OCI-LY3 (cell line): ENCODE results near the gene STAU1.

Source experiments
- H2AFZ ChIP-seq: fragments of 200-600, 300-600 bp; shearing (Covaris generic); 2 replicates; pipeline ENCODE4 v1.6.0; 2014; ENCODE audit warnings: antibody characterized with exemption, low read depth, low read length
- H3K27ac ChIP-seq: fragments of 200-600, 300-600 bp; sonication (generic); 2 replicates; pipeline ENCODE4 v1.5.1; 2014; ENCODE audit warnings: mild to moderate bottlenecking, low read length, moderate library complexity, mixed read lengths
- H3K27me3 ChIP-seq: fragments of 200-600, 300-600 bp; sonication (generic); 2 replicates; pipeline ENCODE4 v1.6.1; 2014; ENCODE audit warnings: low read depth, low read length, mixed read lengths
- H3K36me3 ChIP-seq: fragments of 200-600, 300-600 bp; sonication (generic); replicated peaks from 2 replicates; pipeline ENCODE3; 2014; ENCODE audit warnings: low read depth, low read length, mixed read lengths
- H3K4me1 ChIP-seq: fragments of 300-600, 200-600 bp; sonication (generic); 2 replicates; pipeline ENCODE4 v1.6.1; 2014; ENCODE audit warnings: low read length, mixed read lengths
- H3K4me2 ChIP-seq: fragments of 200-600, 300-600 bp; sonication (generic); 2 replicates; pipeline ENCODE4 v1.6.1; 2014; ENCODE audit warnings: low read length, mixed read lengths
- H3K4me3 ChIP-seq: fragments of 300-600, 200-600 bp; sonication (generic); 2 replicates; pipeline ENCODE4 v1.5.1; 2014; ENCODE audit warnings: antibody characterized with exemption, mild to moderate bottlenecking, low read length, moderate library complexity
- H3K79me2 ChIP-seq: fragments of 300-600, 200-600 bp; shearing (Covaris generic); 2 replicates; pipeline ENCODE4 v1.6.1; 2014; ENCODE audit warnings: mild to moderate bottlenecking, low read length, mixed read lengths
- H3K9ac ChIP-seq: fragments of 300-600, 200-600 bp; shearing (Covaris generic); 2 replicates; pipeline ENCODE4 v1.6.0; 2014; ENCODE audit warnings: mild to moderate bottlenecking, low read length, moderate library complexity
- H3K9me3 ChIP-seq: fragments of 200-600, 300-600 bp; shearing (Covaris generic); 2 replicates; pipeline ENCODE4 v1.6.1; 2014; ENCODE audit warnings: low read length, mixed read lengths; ENCODE audit not compliant: insufficient read depth
- H4K20me1 ChIP-seq: fragments of 200-600, 300-600 bp; sonication (generic); 2 replicates; pipeline ENCODE4 v1.6.1; 2016; ENCODE audit warnings: low read length, mixed read lengths; ENCODE audit not compliant: insufficient read depth
- CTCF ChIP-seq: fragments of 200-600, 300-600 bp; sonication (generic); IDR thresholded peaks from 2 replicates; pipeline ENCODE4 v1.5.1; 2014; ENCODE audit warnings: antibody characterized with exemption, low read length, low read depth
- EZH2phosphoT487 ChIP-seq: fragments of 200-600 bp; shearing (Covaris generic); IDR thresholded peaks from 2 replicates; pipeline ENCODE4 v1.6.1; 2018; ENCODE audit warnings: antibody characterized with exemption, mixed run types, low read depth

STAU1 gene

GRCh38 chr20:49118307-49118706 is 69.8 kb downstream of the STAU1 start:
- Histone ChIP-seq H3K79me2 (no peaks in the 10 kb centered on the region; the same call in 1 of the 2 replicates), H3K4me3 (no peak overlapping the region), H3K9ac (no peak overlapping the region), H3K27me3 (no peaks in the 10 kb centered on the region), H3K36me3 (peaks cover 74% of the 10 kb centered on the region), H3K27ac (no peak overlapping the region), H3K9me3 (no peaks in the 10 kb centered on the region), H4K20me1 (no peaks in the 10 kb centered on the region), H2AFZ (no peak overlapping the region), H3K4me1 (no peaks in the 10 kb centered on the region), H3K4me2 (no peak overlapping the region)
- TF ChIP-seq CTCF (no peak), EZH2phosphoT487 (no peak)

GRCh38 chr20:49115564-49115963 is 72.6 kb downstream of the STAU1 start:
- TF ChIP-seq EZH2phosphoT487 (no peak), CTCF (no peak)
- Histone ChIP-seq H3K79me2 (no peaks in the 10 kb centered on the region; the same call in 1 of the 2 replicates), H3K9ac (no peak overlapping the region), H3K4me1 (no peaks in the 10 kb centered on the region), H3K27ac (no peak overlapping the region), H3K9me3 (no peaks in the 10 kb centered on the region), H4K20me1 (no peaks in the 10 kb centered on the region), H3K4me3 (no peak overlapping the region), H2AFZ (no peak overlapping the region), H3K4me2 (no peak overlapping the region), H3K36me3 (peaks cover 74% of the 10 kb centered on the region), H3K27me3 (no peaks in the 10 kb centered on the region)

DNA sequence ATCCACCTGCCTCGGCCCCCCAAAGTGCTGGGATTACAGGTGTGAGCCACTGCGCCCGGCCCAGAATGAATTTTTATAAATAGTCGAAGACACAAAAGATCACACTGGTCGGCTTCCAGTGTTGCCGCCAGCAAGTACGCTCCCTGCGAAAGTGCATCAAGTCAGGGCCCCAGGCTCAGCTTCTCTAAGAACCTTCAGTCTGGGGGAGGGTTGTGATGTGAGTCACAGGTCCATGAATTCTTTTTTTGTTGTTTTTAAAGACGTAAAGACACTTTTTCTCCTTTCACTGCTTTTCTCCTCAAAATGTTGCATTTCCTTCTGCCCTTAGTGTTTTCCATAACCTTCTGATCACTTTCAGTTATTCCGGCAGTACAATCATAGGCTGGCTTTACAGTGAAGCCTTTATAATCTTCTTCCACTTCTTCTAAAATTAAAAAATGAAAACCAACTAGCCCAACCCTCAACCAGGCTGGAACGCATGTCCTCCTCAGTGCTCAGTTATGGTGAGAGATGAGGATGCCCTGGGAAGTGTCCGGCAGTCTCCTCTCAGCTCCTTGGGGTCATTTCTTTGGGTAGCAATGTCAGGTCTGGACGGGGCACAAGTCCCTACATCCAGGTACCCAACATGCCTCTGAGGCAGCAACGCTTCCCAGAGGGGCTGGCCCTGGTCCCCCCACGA is 75.4 kb downstream of the STAU1 start:
- Histone ChIP-seq H3K27me3 (no peaks in the 10 kb centered on the region), H3K4me2 (no peak overlapping the region), H3K27ac (no peak overlapping the region), H3K79me2 (no peaks in the 10 kb centered on the region), H3K4me1 (no peaks in the 10 kb centered on the region), H3K36me3 (peaks cover 56% of the 10 kb centered on the region), H3K4me3 (no peak overlapping the region), H3K9me3 (no peaks in the 10 kb centered on the region), H4K20me1 (no peaks in the 10 kb centered on the region), H3K9ac (no peak overlapping the region), H2AFZ (no peak overlapping the region)
- no peak for TF ChIP-seq CTCF
- TF ChIP-seq EZH2phosphoT487, result no peak

DNA sequence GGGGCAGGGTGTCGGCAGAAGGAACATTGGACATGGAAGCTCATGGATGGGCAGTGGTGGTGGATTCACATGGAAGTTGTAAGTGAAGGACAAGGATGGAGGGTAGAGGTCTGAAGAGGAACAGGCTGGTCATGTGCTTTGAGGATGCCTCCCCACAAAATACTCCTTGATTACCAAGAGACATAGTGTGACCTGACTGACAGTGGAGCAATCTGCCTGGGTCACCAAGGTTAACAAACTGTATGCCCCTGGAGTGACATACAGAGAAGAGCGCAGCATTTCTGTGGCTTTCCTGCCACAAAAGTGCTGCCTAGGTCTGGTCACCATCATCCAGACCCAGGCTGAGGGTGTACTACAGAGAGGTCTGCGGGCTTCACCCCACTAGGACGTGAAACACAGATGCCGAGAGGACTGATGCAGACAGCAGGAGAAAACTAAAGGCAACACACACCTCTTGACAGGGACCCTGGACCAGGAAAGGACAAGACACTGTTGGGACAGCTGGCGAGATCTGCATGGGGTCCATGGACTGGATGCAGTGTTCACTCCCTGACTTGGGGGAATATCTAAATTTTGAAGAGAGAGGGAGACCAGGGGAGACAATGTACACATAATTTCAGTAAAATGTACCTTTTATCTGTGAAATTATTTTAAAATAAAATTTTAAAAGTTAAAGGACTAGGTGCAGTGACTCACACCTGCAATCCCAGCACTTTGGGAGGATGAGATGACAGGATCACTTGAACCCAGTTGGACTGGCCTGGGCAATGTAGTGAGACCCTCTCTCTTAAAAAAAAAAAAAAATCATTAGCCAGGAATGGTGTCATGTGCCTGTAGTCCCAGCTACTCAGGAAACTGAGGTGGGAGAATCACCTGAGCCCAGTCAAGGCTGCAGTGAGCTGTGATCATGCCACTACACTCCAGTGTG is 77.1 kb downstream of the STAU1 start:
- Histone ChIP-seq H3K36me3 (peaks cover 51% of the 10 kb centered on the region), H3K9ac (no peak overlapping the region), H3K4me2 (no peak overlapping the region), H3K27me3 (no peaks in the 10 kb centered on the region), H3K79me2 (no peaks in the 10 kb centered on the region), H3K4me3 (no peak overlapping the region), H3K9me3 (no peaks in the 10 kb centered on the region), H3K4me1 (no peaks in the 10 kb centered on the region), H3K27ac (no peak overlapping the region), H4K20me1 (no peaks in the 10 kb centered on the region), H2AFZ (no peak overlapping the region)
- TF ChIP-seq CTCF (no peak), EZH2phosphoT487 (no peak)
